T follicular helper cell (primary cell): ENCODE results near the gene MAGEB2.
"Not testable (repeated sequence)": the region's sequence is repeated elsewhere in the genome, so short reads cannot be mapped to it uniquely, and the experiment has no call there.

Experiments used
- DNase-seq: peaks from one replicate; pipeline ENCODE4 v3.0.0-alpha.2; 2020; ENCODE audit warnings: low read depth
- total RNA-seq, 2 experiments: gene quantifications; one replicate each; lab custom pipeline; 2026; lab: John Stamatoyannopoulos, UW

Gene MAGEB2, protein sequence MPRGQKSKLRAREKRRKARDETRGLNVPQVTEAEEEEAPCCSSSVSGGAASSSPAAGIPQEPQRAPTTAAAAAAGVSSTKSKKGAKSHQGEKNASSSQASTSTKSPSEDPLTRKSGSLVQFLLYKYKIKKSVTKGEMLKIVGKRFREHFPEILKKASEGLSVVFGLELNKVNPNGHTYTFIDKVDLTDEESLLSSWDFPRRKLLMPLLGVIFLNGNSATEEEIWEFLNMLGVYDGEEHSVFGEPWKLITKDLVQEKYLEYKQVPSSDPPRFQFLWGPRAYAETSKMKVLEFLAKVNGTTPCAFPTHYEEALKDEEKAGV
- 0.06 to 0.13 reads per million in 2 experiments for total RNA-seq

GRCh38 chrX:30215357-30215843 lies at the start of gene MAGEB2:
MAGEB2 (plus strand) TSS chrX:30215563; CDS start chrX:30218581, 3,018 bp downstream.
- no peak for DNase-seq

- no peak for DNase-seq
Measured at GRCh38 chrX:30170900-30171299, 44.5 kb upstream of the MAGEB2 start.

- no peak for DNase-seq
Measured at GRCh38 chrX:30181353-30181752, 34.0 kb upstream of the MAGEB2 start.

- DNase-seq, result no peak
Measured at GRCh38 chrX:30183554-30183953, 31.8 kb upstream of the MAGEB2 start.

DNA sequence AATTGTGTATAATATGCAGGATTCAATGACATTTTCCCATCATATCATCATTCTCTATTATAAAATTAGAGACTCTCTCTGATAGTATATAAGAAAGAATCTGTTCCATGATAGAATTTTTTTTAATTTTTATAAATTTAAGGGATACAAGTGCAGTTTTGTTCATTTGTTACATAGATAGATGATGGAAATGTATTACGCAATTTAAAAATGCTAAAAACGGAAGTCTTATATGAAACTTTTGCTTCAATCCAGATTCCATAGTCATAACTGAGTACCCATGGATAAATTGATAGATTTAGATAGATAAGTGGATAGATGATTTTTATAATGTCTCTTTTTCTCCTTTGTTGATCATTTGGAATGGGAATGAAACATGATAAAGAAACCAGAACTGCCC lies 24.9 kb upstream of the MAGEB2 start:
- no peak for DNase-seq

- DNase-seq, result not testable (repeated sequence)
Measured at GRCh38 chrX:30193910-30194309, 21.5 kb upstream of the MAGEB2 start.

- no peak for DNase-seq
Measured at GRCh38 chrX:30196322-30196721, 19.0 kb upstream of the MAGEB2 start.

GRCh38 chrX:30212172-30212571 lies 3.2 kb upstream of the MAGEB2 start:
- no peak for DNase-seq

DNA sequence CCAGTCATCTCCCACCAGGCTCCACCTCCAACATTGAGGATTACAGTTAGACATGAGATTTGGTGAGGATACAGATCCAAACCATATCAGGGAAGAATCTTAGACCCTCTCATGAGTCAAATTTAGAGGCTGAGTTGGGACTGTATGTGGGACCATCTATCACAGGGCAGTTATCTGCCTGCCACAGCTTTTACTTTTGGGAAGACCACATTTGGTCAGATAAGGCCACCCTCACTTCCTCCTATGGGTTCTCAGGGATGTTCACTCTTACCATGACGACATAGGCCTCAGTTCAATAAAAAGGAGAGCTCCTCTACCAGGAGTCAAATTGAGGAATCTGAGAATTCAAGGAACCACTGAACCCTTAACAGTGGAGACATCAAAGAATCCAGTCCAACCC lies 2.1 kb downstream of the MAGEB2 start:
- no peak for DNase-seq

GRCh38 chrX:30219372-30219771 lies 4.0 kb downstream of the MAGEB2 start:
- DNase-seq, result no peak

DNA sequence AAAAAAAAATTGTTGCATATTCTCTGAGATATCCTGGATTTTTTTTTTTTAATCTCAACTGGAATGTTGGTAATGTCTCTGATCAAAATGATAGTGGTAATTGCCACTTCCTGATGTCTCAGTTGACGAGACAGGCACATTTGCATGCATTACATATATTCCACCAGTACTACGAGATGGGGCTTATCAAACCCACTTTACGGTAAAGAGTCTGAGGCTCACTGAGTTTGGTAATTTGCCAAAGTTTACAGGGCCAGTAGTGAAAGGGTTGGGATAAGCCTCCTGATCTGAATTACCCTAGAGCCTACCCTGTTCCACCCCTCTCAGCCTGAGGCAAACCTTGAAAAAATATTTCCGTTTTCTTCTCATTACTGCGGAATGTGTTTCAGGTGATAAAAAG lies 5.3 kb downstream of the MAGEB2 start:
- DNase-seq, result no peak

- DNase-seq, result no peak
Measured at GRCh38 chrX:30224536-30224935, 9.2 kb downstream of the MAGEB2 start.

GRCh38 chrX:30228526-30228925 lies 13.2 kb downstream of the MAGEB2 start:
- DNase-seq, result no peak

- DNase-seq, result no peak
Measured at GRCh38 chrX:30230395-30230794, 15.0 kb downstream of the MAGEB2 start, which contains the start of gene MAGEB3. MAGEB3 (plus strand) TSS chrX:30230657; CDS start chrX:30235925, 5,268 bp downstream.

- no peak for DNase-seq
Measured at GRCh38 chrX:30241724-30242415, 26.5 kb downstream of the MAGEB2 start, which contains the start of gene MAGEB4. MAGEB4 (plus strand) TSS chrX:30242000; CDS start chrX:30242136, 136 bp downstream.

GRCh38 chrX:30246769-30247489 lies 31.6 kb downstream of the MAGEB2 start, which contains the start of gene MAGEB1:
MAGEB1 (plus strand) TSS chrX:30247146; CDS start chrX:30250494, 3,348 bp downstream.
- DNase-seq, result no peak

DNA sequence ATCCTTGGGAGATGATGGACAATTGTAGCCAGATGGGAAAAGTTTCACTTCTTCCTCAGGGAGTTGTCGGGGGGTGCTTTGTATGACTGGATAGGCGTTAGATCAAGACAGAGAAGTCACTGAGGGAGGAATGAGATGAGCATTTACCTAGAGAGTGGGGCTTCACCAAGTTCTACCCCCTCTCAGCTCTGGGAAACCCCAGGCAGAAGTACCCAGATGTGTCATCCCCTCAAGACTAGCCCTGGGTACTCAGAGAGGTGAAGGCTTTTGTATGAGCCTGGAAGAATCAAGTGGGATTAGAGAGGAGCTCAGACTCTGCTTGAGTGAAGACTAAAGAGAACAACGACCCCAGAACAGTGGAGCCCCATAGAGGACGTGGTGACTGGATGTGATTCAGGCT lies 33.5 kb downstream of the MAGEB2 start:
- no peak for DNase-seq

DNA sequence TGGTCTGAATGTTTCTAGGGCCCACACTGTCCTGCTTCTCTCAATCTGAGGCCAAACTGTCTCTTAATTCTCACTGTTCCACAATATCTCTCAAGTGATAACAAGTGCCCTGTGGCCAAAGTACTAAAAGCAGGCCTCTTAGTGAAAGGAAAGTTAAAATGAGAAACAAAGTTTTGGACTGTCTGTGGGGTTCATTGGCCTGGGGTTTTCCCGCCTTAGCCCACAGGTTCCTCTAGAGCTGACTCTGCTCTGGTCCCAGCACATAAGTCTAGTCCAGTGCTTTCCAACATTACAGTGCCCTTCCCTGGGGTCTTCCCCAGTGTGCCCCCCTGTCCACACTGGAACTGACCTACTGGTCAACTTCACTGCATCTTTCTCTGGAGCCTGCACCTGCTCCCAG lies 37.9 kb downstream of the MAGEB2 start:
- DNase-seq, result no peak

DNA sequence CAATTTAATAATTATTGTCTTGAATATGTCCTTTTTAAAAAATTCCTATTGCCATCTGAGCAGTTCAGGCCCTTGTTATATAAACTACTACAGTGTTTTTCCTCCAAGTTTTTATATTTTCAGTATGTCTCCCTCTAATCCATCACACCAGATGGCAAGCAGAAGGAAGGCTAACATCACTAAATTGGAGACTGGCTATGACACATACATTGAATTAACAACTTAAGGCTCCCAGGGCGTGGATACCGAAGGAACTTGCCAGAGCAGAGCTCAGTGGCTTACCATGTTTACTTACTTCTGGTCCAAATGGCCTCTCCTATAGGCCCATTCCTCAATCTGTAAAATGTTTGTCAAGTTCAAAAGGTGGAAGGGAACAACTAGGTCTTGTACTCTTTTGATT lies 44.6 kb downstream of the MAGEB2 start:
- DNase-seq, result no peak

DNA sequence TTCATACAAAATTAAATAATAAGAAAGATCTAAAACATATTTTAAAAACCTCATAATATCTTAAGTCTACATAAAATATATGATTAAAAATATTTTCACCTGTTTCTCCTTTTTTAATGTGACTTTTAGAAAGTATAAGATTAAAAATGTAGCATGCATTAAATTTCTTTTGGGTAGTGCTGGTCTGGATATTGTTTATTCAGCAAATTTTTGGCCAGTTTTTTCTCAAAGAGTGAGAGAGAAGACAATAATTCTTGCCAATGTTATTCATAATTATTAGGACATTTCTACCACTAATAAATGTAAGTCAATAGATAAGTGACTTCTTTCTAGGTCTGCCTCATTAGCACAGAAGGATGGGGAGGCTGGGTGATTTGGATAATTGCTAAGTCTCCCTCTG lies 45.6 kb downstream of the MAGEB2 start:
- DNase-seq, result no peak

DNA sequence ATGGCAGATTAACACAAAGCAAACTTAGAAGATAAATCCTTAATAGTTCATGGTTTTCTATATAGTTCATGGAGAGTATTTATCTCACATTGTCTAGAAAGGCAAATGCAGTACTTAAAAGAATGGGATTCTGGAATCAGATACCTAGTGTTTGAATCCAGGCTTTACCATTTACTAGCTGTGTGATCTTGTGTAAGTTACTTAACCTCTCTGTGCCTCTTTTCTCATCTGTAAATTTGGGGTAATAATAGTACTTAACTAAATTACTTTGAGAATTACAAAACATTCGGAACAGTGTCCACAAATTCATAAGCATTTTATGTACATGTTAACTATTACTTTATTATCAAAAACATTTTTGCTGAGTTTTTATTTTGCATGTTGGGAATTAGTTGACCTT lies 47.4 kb downstream of the MAGEB2 start:
- no peak for DNase-seq
